GM21381 (cell line): ENCODE results near the gene MIER2.
"Not testable (repeated sequence)": the region's sequence is repeated elsewhere in the genome, so short reads cannot be mapped to it uniquely, and the experiment has no call there.

Experiments
- ATAC-seq: cut with Tn5 transposase; IDR thresholded peaks from one replicate; pipeline ENCODE4 v1.9.1; 2021; ENCODE audit warnings: mild to moderate bottlenecking, moderate library complexity; ENCODE audit not compliant: unreplicated experiment

Gene MIER2

DNA sequence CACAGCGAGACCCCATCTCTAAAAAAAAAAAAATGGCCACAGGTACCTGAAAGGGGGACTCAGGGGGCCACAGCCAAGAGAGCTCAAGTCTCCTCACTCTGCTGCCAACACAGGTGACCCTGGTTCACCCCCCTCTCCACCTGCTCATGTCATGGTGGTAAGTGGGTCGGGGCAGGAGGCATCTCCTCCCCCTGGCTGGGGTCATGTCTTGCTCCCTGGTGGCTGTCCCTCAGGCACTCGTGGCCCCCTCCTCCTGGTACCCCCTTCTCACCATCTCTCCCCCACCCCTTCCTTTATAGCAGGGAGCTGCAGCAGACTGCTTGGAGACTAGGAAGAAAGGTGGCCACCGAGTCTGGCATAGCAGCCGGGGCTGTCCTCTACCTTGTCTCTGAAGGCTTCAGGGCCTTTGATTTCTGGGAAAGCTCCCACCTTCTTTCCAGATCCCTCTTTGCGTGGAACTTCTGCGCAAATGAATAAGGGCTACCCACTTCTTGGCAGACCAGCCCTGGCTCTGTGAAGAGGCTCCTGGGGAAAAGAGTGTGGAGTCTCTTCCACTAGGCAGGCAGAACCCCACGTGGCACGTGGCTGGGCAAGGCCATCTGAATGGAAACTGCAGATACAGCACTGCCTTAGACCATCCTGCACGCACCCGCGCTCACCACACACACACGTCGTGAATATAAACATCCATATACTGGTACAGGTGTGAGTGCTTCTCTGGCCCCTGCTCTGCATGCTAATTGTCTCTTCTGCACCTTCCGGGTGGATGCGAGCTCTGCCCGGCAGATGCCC lies 20.1 kb upstream of the MIER2 start:
- ATAC-seq = no peak

DNA sequence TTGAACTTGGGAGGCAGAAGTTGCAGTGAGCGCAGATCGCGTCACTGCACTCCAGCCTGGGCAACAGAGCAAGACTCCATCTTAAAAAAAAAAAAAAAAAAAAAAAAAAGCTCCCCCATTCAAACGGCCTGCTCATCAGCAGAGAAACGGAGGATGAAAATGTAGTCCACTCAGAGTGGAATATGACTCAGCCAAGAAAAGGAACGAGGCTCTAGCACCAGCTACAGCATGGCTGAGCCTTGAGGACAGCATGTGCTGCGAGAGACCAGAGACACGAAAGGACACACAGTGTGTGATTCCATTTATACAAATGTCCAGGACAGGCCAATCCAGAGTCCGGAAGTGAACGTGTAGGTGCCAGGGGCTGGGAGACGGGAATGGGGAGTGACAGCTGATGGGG lies 18.1 kb upstream of the MIER2 start:
- ATAC-seq = no peak

DNA sequence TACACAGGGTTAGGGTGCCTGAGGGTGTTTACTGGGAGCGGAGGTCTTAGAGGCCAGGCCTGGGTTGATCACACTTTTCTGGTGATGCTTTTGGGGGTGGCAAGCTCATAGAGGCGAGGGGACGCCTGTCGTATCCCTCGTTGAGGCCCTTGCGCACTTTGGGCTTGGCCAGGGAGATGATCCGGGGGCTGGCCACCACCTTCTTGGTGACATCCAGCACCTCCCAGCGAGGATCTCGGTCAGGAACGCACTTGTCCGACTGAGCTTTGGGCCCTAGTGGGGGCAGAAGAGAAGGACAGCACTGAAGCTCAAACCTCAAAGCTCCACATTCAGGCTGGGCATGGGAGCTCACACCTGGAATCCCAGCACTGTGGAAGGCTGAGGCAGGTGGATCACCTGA lies 17.6 kb upstream of the MIER2 start:
- no peak for ATAC-seq

DNA sequence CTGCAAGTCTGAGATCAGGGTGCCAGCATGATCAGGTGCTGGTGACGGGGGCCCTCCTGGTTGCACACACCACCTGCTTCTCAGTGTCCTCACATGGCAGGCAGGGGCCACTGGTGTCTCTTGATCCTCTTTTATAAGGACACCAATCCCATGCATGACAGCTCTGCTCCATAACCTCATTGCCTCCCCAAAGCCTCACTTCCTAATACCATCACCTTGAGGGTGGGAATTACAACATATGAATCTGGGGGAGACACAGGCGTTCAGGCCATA lies 15.0 kb upstream of the MIER2 start:
- ATAC-seq = no peak

DNA sequence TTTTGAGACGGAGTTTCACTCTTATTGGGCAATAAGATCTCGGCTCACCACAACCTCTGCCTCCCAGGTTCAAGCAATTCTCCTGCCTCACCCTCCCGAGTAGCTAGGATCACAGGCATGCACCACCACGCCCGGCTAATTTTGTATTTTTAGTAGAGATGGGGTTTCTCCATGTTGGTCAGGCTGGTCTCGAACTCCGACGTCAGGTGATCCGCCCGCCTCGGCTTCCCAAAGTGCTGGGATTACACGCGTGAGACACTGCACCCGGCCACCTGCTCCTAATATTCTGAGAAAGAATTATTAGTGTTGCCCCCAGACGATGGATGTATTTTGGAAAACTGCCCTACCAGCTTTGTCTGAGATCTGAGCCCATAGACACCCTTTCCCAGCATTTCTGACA lies 10.9 kb upstream of the MIER2 start:
- not testable (repeated sequence) for ATAC-seq

DNA sequence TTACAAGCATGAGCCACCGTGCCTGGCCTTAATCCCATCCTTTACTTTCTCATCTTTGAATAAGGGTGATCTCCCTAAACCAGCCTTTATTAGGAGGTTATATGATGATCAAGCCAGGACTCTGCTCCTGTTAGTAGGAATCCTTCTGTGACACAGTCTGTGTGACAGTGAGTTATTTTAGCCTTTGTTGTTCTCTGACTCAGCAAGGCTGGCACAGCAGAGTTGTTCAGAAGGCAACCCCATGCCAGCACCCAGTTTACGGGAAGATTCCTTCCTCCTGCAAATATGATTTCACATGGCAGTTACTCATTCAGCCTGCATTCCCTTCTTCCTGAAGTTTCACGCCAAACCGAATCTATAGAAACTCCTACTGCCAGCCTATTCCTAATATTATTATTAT lies 10.5 kb upstream of the MIER2 start:
- no peak for ATAC-seq

DNA sequence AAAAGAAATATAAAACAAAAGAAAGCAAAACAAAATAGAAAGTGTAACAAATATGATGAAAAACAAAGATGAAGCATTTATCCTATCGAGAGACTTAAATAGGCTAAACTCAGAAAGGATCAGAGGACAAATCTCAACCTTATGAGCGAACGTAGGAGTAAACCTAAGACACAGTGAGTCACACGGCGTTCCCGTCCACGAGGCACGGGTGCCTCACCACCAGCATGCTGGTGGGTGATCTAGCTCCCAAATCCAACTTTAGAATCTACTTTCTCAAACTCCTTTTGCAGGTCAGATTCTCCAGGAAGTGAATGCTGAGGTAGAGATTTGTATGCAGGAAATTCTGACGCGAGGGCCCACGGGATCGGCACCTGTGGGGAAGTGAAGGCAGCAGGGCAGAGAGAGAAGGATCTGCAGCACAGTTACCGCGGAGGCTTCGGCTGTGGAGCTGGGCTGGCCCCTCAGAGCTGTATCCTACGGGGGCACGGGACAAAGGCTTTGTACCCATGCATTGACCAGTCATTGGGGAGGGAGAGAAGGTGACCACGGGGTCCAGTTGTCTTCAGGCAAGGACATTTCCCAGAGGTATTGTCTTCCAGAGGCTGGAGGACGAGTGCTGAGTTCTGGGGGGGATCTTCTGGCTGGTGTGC lies 7.5 kb upstream of the MIER2 start:
- no peak for ATAC-seq

DNA sequence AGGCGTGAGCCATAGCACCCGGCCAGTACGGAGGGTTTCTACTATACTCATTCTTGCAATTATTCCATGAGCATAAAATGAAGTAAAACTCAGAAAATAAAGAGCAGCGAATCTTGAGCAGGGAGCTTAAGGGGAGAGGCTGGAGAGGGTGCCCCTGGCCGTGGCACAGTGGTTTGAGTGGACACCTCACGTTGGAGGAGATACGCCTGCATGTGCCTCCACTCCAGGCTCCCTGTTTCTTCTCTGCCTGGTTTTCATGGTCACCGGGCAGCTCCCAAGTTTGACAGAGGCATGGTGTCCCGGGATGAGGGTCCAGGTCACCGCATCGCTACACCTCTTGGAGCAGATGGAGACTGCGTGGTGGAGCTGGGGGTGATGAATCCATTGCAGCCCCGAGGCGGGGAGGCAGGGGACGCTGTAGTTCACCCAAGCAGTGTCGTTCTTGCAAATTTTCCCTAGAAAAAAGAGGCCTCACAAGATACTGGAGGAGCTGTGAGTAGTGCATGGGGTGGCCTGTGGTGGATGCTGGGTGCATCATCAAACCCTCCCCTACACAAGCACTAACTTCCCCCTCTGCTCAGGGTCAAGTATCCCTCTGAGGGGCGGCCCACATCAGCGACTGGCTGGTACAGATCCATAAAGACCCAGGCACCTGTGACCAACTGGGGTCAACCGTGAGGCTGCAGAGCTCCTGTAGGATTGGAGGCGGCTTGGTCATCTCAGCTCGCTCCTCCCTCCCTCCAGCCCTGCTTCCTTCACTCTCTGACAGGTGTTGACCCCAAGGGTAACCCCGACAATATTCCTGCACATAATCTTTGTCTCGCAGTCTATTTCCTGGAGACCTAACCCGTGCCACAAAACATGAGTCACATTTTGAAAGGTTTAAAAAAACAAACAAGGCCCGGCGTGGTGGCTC lies 3.6 kb upstream of the MIER2 start:
- no peak for ATAC-seq

DNA sequence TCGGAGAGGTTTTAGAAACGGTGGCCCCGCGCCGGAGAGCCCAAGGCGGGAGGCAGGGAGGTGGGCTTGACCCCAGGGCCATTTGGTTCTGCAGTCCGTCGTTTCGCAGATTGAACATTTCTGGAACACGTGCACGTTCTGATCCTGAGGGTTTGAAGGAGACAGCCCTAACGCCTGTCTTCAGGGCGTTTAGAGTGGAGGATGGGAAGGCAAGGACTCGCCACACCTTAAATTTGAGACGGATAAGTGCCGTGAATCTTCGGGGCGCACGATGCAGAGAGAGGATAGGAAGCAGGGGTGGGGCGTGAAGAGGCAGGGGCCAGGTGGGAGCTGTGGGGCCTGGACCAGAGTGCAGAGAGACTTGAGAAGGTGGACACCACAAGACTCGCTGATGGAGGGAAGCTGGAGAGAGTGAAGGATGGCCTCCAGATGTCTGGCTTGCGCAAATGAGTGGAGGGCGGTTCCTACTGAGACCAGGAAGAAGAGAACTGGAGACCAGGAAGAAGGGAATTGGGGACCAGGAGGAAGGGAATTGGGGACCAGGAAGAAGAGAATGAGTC lies 804 bp upstream of the MIER2 start:
- ATAC-seq = no peak

DNA sequence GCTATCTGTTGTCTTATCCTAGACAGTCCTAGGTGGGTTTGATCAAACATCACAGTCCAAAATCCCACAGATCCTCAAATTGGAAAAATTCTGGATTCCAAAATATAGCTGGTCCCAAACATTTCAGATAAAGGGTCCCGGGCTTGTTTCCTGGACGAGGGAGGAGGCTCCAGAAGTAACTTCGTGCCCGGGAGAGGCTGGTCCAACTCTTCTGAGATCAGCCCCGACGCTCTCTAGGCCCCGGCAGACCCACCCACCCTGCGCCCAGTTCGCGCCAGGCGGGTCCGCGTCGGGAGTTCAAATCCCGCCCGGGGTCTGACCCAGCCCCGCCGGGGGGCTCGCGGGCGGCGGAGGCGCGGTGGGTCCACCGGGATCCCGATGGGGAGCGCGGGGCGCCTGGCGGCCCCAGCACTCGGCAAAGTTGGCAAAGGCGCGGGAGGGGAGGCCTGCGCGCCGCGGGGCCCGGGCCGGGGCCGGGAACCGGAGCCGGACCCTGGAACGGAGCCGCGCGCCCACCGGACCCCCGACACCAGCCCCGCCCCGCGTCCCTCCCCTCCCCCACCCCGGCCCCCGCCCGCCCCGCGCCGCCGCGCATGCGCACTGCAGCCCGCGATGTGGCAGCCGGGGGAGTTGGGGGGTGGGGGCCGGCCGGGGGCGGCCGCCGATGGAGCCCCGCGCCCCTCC lies 513 bp downstream of the MIER2 start:
- peak; percentile 42 for ATAC-seq

DNA sequence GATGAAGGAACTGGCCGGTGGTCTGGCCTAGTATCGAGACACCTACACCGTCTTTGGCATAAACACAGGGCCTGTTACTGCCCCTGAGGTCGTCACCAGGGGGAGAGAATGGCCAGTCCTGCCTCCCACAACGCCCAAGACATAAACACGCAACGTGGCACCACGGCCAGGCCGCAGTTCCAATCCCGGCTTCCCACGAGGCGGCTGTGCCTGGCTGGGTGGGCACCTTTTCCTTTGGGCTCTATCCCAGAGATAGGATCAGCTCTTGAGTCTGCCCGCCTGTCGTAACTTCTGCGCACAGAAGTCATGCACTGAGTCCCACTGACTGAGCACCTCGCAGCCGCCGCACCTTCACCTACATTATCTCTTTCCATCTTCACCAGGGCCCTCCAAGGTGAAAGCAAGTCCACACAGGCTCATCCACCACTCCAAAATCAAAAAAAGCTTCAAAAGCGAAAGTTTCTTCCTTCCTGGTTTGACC lies 1.1 kb downstream of the MIER2 start:
- no peak for ATAC-seq

DNA sequence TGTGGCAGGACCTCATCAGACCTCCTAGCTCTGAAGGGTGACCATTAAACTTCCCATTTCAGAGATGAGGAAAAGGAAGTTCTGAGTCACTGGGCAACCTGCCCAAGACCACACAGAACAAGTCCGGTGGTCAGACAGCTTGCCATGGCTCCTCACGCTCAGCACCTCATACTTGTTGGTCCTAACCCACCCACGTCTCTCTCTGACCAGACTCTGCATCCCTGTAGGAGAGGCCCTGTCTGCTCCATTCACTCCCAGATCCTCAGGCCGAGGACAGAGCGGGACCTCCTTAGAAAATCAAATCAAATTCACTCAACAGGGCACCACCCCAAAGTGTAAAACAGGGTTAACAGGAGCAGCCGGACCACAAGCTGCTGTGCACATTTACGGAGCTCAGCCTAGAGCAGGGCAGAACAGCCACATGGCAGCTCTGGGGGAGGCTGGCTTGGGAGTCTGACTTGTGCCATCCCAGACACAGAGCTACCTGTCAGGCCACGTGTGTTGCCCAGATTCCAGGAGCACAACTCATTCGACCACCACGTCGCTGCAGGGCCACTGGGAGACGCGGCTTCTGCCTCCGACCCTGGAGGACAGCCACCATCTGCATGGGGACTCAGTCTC lies 1.7 kb downstream of the MIER2 start:
- no peak for ATAC-seq

DNA sequence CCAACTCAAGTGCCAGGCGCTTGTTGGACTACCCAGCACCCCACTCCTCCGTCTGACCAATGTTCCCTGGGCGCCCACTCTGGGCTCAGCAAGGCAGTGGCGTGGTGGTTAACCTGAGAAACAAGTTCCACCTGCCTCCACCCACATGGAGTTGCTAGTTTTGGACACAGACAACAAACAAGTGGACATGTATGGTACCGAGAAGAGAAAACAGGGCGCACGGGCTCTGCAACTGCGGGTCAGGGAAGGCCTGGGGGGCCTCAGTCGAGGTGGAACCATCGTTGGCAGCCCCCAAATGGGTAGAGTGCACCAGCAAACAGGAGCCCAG lies 2.5 kb downstream of the MIER2 start:
- no peak for ATAC-seq

DNA sequence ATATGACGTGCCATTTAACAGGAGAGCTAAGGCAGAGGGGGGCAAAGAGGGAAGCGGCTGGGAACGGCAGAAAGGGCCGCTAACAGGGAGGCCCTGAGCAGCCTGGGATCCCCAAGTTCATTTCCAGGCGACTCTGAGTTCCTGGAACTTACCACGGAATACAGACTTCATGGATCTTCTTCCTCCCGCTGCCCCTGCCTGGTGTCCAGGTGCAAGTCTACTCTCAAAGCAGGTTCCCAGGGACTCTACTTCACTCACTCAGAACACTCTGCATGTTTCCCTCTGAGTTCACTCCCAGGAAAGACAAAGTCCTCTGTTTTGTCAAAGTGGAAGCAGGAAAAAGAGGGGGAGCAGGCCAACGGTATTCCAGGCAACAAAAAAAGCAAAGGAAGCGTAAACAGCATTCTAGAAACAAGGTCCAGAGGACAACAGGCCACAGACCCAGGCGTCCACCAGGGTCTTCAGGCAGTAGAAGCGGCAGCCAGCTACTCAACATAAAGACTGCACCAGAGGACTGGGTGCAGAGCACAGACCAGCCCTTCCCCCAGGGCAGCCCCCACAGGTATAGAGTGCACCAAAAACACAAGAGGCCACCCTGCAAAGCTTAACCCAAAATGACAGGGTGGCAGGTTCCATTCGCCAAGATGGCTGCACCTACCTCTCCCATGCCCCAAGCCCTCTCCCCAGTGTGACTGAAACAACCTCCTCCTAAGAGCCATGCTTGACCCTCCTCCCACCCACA lies 3.0 kb downstream of the MIER2 start:
- no peak for ATAC-seq

DNA sequence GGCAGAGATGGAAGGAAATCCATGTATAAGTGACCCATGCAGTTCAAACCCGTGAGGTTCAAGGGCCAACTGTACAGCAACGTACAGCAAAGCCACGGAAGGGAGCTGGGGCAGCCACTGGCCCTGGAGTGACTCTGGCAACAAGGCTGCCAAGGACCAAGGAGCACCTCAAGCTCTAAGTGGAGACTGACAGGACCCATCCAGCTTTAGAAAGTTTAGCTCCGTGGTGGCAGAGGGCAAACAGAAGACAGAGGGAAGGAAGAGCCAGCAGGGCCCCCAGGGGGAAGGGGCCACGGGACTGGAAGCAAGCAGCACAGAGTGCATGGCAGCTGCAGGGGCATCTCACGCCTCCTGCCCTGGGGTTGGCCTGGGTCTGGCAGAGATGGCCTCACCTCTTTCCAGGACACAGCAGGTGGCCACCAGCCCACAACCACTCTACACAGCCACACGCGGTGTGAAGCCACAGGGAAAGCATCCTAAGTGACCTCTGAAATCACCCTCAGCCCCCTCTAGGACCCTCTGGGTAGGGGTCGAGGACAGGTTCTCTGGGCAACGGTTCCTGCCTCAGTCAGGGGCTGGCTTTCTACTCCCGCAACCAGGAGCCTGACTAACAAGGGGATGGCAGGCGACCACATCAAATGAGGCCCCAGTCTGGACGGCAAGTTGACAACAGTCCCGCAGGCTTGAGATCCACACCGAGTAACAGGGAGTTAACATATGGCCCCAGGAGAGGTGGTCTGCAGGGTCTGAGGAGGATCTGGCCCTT lies 3.8 kb downstream of the MIER2 start:
- no peak for ATAC-seq

DNA sequence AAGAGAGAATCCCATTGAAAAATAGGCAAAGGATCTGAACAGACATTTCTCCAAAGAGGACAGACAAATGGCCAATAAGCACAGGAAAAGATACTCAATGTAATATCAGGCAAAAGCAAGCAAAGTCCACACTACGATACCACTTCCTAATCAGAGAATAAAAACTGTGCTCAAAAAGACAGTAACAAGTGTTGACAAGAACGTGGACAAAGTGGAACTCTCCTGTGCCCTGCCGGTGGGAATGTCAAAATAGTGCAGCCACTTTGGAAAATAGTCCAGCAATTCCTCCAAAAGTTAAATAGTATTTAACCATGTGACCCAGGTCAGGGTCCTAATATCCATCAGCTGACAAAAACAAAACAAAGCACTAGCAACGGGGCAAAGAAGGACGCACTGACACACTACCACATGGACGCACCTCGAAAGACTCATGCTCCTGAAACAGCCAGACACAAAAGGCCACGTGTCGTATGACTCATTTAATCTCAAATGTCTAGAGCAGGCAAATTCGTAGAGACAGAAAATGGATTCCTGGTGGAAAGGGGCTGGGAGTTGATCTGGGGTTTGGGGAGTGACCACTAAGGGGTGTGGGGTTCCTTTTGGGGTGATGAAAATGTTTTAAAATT lies 5.2 kb downstream of the MIER2 start:
- ATAC-seq = no peak

DNA sequence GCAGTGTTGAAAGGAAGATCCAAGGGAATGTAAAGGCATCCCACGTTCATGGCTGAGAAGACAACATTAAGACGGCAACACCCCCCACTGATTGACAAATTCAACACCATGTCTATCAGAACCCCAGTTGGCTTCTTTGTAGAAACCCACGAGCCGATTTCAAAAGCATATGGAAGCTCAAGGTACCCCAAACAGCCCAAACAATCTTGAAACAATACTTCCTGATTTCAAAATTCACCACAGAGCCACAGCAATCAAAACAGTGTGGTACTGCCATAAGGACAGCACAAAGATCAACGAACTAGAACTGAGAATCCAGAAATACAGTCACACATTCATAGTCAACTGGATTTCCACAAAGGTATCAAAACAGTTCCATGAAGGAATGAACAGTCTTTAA lies 6.2 kb downstream of the MIER2 start:
- ATAC-seq = no peak

DNA sequence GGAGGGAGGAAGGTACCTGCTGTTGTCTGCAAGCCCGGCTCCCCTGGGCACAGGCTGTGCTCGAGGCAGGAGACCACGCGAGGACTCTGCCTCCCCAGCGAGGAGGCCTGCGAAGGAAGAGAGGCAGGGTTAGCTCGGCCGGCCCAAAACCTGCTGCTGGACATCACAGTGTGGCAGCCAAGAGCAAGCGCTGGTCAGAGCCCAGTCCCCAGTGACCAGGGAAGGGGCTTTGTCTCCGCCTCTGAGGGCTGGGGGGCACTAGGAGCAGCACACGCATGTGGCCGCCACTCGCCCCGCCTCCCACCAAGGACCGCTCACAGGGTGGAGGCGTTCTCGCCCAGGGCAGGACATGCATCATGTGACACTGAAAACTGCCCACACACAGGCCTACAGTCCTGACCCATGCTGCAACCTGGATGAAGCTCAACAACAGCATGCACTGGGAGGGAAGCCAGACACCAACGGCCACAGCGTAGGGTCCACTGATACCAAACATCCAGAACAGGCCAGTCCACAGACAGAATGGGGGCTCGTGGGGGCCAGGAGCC lies 8.5 kb downstream of the MIER2 start:
- no peak for ATAC-seq
